ENCODE measurements around the gene ANXA8.

Gene ANXA8

GRCh38 chr10:47418321-47418720 lies 65.6 kb downstream of the ANXA8 start:
- DNase-seq, result no peak
- peaks cover 12% of the 10 kb centered on the region for H3K4me1 Mint-ChIP-seq
- peaks cover 4% of the 10 kb centered on the region for H3K27me3 Mint-ChIP-seq (ENCODE audit: low read depth, poor library complexity)
- no peak for TF ChIP-seq CTCF (IDR thresholded peaks at IDR 0.05)
- no peaks in the 10 kb centered on the region for H3K9me3 Mint-ChIP-seq
- no peak overlapping the region for H3K27ac Mint-ChIP-seq
- no peak overlapping the region for H3K4me3 Mint-ChIP-seq
- no peaks in the 10 kb centered on the region for H3K36me3 Mint-ChIP-seq (ENCODE audit: low read depth)

Data from nephron progenitor cell (in vitro differentiated cells).